NCI-H187 (cell line): ENCODE data around the gene SEMA3B.
"Not testable (repeated sequence)": the region's sequence is repeated elsewhere in the genome, so short reads cannot be mapped to it uniquely, and the experiment has no call there.

Experiments used
- DNase-seq, 2 experiments: peaks; one replicate each; lab custom pipeline; 2025; lab: John Stamatoyannopoulos, UW

Gene SEMA3B

DNA sequence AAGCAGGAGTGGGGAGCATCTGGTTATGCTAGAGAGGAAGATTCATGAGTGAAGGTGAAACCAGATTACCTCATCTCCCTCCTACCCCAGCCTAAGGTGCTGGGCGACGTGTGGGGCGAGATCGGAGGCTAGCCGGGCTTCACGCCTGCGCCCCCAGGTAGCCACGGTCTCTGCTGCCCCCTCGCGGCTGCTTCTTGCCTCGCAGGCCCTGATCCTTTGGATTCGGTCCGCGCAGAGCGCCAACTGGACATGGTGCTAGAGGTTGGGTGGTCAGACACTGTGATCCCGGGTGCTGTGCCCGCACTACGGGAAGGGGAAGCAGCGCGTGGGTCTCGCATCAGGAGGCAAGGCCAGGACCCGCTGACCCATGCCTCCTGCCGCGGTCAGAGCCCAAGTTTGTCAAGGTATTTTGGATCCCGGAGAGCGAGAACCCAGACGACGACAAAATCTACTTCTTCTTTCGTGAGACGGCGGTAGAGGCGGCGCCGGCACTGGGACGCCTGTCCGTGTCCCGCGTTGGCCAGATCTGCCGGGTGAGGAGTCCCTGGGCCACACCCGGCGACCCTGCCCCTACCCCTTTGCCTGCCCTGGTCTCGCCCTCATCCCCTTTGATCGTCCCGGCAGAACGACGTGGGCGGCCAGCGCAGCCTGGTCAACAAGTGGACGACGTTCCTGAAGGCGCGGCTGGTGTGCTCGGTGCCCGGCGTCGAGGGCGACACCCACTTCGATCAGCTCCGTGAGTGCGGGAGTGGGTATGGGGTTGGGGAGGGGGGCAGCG is 4.2 kb downstream of the SEMA3B start:
- peak in 1 of 2 experiments; percentile 34 for DNase-seq

DNA sequence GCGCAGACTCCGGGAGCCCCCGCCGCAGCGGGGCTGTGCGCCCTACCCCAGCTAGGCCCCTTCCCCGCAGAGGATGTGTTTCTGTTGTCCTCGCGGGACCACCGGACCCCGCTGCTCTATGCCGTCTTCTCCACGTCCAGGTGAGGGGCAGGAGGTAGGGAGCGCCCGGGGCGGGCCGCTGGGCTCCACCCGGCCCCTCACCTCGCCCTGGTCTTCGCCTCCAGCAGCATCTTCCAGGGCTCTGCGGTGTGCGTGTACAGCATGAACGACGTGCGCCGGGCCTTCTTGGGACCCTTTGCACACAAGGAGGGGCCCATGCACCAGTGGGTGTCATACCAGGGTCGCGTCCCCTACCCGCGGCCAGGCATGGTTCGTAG is 4.7 kb downstream of the SEMA3B start:
- DNase-seq = no peak

DNA sequence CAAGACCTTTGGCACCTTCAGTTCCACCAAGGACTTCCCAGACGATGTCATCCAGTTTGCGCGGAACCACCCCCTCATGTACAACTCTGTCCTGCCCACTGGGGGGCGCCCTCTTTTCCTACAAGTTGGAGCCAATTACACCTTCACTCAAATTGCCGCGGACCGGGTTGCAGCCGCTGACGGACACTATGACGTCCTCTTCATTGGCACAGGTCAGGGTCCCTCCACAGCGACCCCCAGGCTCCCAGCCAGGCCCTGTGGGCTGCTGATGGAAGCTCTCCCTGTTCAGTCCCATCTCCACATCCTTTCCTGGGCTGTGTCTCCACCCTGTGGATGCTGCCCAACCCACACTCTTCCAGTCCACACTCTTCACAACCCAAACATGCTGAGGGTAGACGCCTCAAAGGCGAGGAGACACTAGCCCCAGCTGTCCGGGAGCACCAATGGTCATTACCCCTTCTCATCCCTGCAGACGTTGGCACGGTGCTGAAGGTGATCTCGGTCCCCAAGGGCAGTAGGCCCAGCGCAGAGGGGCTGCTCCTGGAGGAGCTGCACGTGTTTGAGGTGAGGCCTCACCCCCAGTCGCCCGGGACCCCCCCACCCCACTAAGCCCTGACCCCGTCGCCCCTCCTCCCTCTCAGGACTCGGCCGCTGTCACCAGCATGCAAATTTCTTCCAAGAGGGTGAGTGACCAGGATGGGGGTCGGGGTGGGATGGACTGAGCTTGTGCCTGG is 5.6 kb downstream of the SEMA3B start:
- peak in 1 of 2 experiments; percentile 14 for DNase-seq

- no peak for DNase-seq
These were observed 6.4 kb downstream of the SEMA3B start for GRCh38 chr3:50275141-50275995.

- no peak for DNase-seq
These were observed 7.2 kb downstream of the SEMA3B start for GRCh38 chr3:50275996-50276761.

DNA sequence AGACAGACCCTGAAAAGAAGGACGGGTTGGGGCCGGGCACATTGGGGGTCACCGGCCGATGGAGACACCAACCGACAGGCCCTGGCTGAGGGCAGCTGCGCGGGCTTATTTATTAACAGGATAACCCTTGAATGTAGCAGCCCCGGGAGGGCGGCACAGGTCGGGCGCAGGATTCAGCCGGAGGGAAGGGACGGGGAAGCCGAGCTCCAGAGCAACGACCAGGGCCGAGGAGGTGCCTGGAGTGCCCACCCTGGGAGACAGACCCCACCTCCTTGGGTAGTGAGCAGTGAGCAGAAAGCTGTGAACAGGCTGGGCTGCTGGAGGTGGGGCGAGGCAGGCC is 7.8 kb downstream of the SEMA3B start:
- DNase-seq = no peak

DNA sequence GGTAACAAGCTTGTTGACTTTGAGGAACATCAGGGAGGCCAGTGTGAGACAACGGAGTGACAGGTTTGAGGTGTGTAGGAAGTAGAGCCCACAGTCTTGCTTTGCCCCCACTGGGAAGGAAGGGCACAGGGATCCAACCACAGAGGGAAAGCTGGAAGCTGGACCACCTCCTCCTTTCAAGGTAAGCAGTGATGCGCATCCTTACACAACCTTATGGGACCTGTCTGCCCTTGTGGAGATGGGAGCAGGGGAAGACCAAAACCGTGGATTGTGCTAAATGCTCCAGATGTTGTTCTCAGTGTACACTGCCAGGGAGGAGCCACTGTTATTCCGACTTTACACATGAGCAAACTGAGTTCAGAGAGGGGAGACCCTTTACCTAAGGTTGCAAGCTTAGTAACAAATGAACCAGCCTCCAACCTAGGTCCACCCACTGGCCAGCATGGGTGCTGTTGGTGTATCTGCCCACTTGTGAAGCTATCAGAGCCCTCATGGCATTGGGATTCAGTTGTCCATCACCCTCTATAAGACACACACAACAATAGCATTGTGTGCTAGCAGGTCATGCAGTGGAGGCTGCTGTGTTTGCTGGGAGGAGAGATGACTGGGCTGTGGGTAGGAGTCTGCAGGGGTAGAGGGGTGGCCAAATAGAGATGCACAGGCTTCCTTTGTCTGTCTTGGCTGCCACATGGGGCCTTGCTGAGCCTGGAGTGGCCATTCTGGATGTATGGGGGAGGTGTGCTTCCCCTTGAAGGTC is 9.4 kb downstream of the SEMA3B start:
- no peak for DNase-seq

DNA sequence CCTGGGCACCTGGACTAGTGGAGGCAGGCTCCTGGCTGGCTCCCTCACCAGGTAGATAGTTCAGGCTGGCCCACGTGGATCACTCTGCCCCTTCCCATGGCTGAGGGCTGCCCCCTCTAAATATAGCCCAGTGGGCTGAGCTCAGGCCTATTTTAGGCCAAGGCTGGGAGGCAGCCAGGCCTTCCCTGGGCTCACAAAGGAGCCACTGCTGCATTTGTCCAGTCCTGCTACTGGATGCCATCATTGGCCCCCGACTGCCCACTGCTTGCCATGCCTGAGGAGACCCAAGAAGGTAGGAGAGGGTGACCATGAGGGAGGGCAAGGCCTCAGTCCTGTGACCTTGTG is 9.9 kb downstream of the SEMA3B start, which contains the start of gene LSMEM2:
TSS of gene LSMEM2 (plus strand) at position 208 of the 345 bp plus-strand sequence. CDS start at position 235, 27 bp downstream.
- DNase-seq = no peak

GRCh38 chr3:50279255-50280016 is 10.5 kb downstream of the SEMA3B start:
- DNase-seq = no peak

DNA sequence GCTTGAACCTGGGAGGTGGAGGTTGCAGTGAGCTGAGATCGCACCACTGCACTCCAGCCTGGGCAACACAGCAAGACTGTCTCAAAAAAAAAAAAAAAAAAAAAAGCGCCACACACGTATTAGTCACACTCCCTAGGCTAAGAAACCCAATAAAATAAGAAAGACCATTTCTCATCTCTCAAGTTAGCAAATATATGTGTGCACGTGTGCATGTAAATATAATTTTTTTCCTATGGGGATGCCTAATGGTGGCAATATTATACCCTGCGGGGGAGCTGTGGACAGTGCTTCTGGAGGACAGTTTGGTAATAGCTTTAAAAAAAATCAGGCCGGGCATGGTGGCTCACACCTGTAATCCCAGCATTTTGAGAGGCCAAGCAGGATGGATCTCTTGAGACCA is 15.2 kb downstream of the SEMA3B start:
- not testable (repeated sequence) for DNase-seq

DNA sequence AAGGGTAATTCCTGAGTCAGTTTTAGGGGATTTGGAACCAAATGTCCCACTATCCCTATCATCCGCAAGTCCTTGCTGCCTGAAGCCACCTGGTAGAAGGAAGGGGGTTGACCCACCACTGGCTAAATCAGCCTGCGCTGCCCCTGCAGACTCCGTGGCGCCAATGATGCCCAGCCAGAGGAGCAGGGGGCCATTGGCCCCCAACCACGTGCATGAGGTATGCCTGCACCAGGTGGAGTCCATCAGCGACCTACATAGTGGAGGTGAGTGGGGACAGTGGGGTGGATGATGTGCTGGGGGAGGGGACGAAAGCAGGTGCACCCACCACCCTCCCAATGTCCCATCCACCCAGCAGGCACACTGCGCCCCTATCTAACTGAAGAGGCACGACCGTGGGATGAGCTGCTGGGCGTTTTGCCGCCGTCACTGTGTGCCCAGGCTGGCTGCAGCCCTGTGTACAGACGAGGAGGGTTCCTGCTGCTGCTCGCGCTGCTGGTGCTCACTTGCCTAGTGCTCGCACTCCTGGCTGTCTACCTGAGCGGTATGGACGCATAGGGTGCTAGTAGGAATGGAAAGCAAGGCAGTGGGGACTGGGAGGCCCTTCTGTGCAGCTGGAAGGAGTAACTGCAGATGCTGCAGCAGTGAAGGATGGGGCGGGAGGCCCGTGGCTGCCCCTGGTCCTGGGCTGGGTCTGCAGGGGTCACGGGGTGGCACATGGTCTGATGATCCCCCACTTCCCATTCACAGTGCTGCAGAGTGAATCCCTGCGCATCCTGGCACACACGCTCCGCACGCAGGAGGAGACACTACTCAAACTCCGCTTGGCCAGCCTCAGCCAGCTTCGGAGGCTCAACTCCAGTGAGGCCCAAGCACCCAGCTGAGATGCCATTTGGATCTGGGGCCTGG is 17.6 kb downstream of the SEMA3B start:
- DNase-seq = no peak

GRCh38 chr3:50287262-50287661 is 18.3 kb downstream of the SEMA3B start:
- no peak for DNase-seq

GRCh38 chr3:50288387-50289007 is 19.6 kb downstream of the SEMA3B start:
- DNase-seq = no peak

DNA sequence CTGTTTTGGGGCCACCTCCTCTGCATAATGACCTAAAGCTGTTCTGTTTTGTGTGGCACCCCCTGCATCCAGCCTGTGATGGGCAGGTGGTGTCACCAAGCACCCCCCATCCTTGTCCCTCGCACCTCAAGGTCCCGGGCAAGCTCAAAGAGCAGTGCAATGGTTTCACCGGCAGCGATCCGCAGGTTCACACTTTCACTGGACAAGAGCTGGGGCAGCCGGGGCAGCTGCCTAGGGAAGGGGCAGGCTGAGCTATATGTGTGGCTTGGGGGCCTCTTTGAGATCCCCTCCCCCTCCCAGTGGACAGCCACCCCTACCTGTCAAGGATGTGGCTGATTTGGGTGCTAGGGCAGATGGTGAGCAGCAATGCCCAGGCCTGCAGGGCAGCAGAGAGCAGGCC is 20.2 kb downstream of the SEMA3B start:
- no peak for DNase-seq

DNA sequence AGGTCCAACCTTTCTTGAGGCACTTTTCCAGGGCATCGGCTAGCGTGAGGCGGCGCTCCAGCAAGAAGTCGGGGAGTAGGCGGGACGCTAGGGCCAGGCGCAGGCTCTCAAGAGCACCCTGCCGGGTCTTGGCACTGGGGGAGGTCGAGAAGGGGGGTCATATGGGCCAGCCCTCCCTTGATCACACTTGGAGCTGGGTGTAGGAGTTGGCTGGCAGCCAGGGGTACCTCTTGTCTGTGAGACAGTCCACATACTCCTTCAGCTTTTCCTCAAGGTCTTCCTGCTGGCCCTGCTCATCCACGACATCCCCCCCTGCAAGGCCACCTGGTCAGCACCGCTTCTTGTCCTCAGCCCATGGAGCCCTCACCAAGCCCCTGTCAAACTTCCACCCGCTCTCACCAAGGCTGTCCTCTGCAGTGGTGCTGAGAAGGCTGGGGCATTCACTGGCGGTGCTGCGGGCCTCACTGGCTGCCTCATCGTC is 21.3 kb downstream of the SEMA3B start:
- DNase-seq = no peak

DNA sequence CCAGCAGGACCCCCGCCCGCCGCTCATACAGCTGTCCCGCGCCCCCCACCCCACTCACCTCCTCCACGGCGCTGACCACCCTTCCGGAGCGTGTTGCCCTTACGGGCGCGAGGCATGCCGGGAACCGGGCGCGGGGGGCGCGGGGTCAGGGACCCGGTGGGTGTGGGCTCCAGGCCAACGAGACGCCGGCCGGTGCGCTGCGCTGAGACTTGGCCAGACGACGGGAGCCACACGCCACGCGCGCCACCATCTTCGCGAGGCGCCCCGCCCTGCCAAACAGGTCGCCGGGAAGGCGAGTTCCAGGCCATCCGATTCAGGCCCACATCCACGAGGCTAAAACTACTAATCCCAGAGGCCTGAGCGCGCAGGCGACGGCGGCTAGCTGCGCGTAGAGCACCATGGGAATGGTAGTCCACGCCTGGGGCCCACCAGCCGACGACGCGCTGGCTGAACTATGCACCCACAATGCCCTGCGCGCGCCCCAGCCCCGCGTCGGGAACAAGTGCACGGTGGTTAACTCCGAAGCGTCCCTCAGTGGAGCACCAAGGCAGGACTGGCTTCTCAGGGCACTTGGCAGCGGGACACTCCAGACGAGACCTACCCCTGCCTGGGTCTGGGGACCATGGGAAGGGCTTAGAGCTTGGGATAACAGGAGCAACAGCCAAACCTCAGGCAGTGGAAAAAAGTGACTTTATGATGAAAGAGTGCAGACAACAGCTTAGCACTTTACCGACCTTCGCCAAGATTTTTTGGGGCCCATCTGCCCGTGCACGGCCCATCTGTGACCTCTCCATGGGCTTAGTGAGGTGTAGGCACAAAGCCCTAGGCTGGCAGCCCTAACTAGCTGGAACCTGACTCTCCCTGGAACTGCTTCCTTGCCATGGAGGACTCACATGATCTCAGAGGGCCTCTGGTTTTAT is 23.5 kb downstream of the SEMA3B start, which contains the start of gene IFRD2:
TSS of gene IFRD2 (minus strand) at position 271 of the 920 bp plus-strand sequence. CDS start at position 116, 155 bp downstream.
- peak; percentile 64 to 92 for DNase-seq

DNA sequence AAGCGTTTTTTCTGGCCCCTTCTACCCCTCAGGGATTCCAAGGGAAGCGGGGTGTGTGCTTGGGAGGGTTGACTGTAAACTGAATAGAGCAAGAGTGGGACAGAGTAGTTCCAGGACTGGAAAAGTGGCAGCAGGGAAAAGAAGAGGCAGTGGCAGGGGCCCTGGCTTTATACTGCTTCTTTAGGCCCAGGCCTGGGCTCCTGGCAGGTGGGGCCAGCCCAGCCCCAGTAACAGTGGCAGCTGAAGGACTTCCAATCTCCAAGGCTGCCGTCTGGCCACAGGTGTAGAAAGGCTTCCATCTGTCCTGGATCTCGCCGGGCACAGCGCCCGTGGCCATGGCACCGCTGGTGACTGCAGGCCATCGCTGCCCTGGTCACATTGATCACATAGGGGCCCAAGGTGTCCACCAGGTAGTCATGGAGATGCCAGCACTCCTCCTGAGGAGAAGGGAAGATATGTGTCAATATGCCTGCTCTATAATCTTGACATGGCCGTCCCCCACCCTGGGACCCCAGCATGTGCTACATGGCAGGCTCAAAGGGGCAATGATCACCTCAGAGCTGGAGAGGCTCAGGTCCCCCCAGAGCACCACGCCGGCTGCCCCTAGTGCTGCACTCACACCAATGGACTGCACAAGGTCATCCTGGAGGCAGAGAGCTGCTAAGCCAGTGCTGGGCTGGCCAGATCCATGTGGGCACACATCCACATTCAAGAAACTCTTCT is 24.3 kb downstream of the SEMA3B start:
- no peak for DNase-seq
